ENCODE measurements around the gene ACER3. TPM values are rescaled to one million over a fixed set of nuclear protein-coding genes. Genes with fewer than 3 reads are reported as not detected.

Gene ACER3
- total RNA-seq, 4 donors from 2014 or later, result 11.5 to 29.3 (median 17.9) TPM

DNA sequence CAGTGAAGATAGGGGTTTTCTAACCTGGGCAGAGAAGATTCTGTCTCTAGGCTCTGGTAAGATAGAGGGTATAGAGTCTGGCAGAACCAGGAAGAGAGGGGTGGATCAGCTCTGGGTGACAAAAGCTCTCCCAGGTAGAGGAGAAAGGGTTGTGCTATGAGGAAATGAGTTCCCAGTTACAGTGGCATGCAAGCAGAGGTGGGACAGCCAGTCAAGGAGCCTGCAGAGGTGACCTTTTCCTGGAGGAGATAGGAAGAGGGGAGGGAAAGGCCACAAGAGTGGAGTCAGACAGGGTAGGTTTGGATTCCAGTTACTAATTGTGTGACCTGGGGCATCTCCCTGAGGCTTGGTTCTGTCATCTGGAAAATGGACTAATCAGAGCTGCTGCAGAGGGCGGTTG lies 202.7 kb downstream of the ACER3 start:
- Histone ChIP-seq H3K9me3 (no peaks in the 10 kb centered on the region), H3K4me3 (replicated peaks in 1 of 3) (no peak overlapping the region), H3K27me3 (no peaks in the 10 kb centered on the region), H3K27ac (no peak overlapping the region), H3K36me3 (no peaks in the 10 kb centered on the region), H3K4me1 (peaks cover 4 to 8% of the 10 kb centered on the region in 2 donors)
- no peak for DNase-seq
- intact Hi-C loops (cut with DNase I), result no loop called here
- 94 to 100% methylated on average over 1 of the region's 1 CpG for WGBS, 2 donors
- TF ChIP-seq, protein P1, sequence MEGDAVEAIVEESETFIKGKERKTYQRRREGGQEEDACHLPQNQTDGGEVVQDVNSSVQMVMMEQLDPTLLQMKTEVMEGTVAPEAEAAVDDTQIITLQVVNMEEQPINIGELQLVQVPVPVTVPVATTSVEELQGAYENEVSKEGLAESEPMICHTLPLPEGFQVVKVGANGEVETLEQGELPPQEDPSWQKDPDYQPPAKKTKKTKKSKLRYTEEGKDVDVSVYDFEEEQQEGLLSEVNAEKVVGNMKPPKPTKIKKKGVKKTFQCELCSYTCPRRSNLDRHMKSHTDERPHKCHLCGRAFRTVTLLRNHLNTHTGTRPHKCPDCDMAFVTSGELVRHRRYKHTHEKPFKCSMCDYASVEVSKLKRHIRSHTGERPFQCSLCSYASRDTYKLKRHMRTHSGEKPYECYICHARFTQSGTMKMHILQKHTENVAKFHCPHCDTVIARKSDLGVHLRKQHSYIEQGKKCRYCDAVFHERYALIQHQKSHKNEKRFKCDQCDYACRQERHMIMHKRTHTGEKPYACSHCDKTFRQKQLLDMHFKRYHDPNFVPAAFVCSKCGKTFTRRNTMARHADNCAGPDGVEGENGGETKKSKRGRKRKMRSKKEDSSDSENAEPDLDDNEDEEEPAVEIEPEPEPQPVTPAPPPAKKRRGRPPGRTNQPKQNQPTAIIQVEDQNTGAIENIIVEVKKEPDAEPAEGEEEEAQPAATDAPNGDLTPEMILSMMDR (IDR thresholded peaks at IDR 0.05), result no peak
- no peak for TF ChIP-seq POLR2A (IDR thresholded peaks at IDR 0.05)

DNA sequence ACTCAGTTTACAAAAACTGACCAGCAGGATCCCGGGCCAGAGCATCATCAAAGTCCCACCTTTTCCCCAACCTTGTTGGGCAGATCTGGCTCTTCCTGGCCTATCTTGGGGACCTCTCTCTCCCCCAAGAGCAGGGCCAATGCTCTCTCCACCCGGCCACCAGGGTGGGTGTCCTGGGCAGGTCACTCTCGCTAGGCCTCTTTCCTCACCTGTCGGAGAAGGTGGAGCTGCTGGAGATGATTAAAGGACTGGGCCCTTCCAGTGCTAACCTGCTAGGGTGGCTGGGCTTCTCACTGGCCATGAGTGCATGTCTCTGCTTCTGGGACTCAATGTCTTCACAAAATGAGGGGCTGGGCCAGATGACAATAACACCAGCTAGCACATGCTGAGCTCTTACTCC lies 203.1 kb downstream of the ACER3 start:
- intact Hi-C loops (cut with DNase I), result no loop called here
- no peak overlapping the region for H3K4me3 ChIP-seq (replicated peaks in 1 of 3)
- no peak for DNase-seq

DNA sequence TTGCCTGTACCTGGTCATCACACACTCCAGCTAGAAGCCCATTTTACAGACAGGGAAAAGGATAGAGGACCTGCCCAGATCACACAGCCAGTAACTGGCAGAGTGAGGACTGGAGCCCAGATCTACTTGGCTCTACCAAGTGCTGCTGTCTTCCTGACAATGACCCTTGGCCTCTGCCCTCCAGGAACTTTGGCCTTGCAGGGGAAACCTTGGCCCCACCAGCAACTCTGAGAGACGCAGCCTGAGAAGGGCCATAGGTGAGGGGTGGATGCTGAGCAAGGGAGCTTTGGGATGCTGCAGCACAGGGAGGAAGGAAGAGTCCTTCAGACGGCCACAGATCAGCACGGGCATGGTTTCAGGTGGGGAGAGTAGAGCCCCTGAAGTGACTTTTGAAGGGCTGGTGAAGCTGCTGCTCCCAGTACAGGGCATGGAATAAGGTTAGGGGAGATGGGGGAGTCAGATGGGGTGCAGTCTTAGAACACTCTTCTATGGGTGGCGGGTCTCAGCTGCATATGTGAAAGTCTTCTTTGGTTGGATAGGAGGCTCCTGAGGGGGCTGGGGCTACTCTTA lies 204.0 kb downstream of the ACER3 start:
- intact Hi-C loops (cut with DNase I), result no loop called here
- DNase-seq, result no peak

More for the DNA sequence above, 203.1 kb downstream of the ACER3 start:
- no peaks in the 10 kb centered on the region for H3K9me3 ChIP-seq
- H3K36me3 ChIP-seq, result no peaks in the 10 kb centered on the region
- no peak overlapping the region for H3K27ac ChIP-seq
- no peaks in the 10 kb centered on the region for H3K27me3 ChIP-seq
- peaks cover 4 to 8% of the 10 kb centered on the region in 2 donors for H3K4me1 ChIP-seq
- TF ChIP-seq POLR2A (IDR thresholded peaks at IDR 0.05), result no peak
- TF ChIP-seq, protein P1 (IDR thresholded peaks at IDR 0.05), result no peak
- WGBS, 2 donors, result 90 to 95% methylated on average over 3 to 4 of the region's 4 CpGs

DNA sequence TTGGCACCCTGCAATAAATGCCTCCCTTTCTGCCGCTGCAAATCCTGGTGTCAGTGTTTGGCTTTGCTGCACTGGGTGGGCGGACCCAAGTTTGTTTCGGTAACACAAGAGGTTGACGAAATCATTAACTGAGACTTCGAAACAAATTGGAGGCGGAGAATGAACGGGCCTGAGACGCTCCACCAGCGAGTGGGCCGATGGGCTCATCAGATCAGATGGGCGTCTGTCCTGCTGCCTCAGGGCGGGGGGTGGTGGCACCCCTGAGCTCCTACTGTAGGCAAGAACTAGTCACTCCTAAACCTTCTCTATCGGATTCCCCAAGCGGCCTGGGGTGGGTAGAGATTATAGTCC lies 205.1 kb downstream of the ACER3 start:
- no peaks in the 10 kb centered on the region for H3K36me3 ChIP-seq
- peak overlapping the region; percentile 71 to 90 (median 71) for H3K4me3 ChIP-seq (replicated peaks in 1 of 3)
- H3K4me1 ChIP-seq, result peaks cover 4 to 8% of the 10 kb centered on the region in 2 donors
- peak overlapping the region; percentile 60 to 68 (median 67) for H3K27ac ChIP-seq
- TF ChIP-seq, protein P1 (IDR thresholded peaks at IDR 0.05), result no peak
- peak in 1 of 2 donors; percentile 44 for TF ChIP-seq POLR2A (IDR thresholded peaks at IDR 0.05)
- WGBS, 2 donors, result 11 to 25% methylated on average over 14 of the region's 14 CpGs
- intact Hi-C loops (cut with DNase I), result no loop called here
- H3K9me3 ChIP-seq, result no peaks in the 10 kb centered on the region
- no peaks in the 10 kb centered on the region for H3K27me3 ChIP-seq
- peak; percentile 55 to 63 for DNase-seq

More for the DNA sequence above, 204.0 kb downstream of the ACER3 start:
- no peaks in the 10 kb centered on the region for H3K27me3 ChIP-seq
- no peak for TF ChIP-seq POLR2A (IDR thresholded peaks at IDR 0.05)
- TF ChIP-seq, protein P1 (IDR thresholded peaks at IDR 0.05), result no peak
- no peak overlapping the region for H3K4me3 ChIP-seq (replicated peaks in 1 of 3)
- H3K4me1 ChIP-seq, result peaks cover 4 to 8% of the 10 kb centered on the region in 2 donors
- no peaks in the 10 kb centered on the region for H3K36me3 ChIP-seq
- H3K27ac ChIP-seq, result no peak overlapping the region
- 90% methylated on average over 4 of the region's 4 CpGs for WGBS, 2 donors
- H3K9me3 ChIP-seq, result no peaks in the 10 kb centered on the region

DNA sequence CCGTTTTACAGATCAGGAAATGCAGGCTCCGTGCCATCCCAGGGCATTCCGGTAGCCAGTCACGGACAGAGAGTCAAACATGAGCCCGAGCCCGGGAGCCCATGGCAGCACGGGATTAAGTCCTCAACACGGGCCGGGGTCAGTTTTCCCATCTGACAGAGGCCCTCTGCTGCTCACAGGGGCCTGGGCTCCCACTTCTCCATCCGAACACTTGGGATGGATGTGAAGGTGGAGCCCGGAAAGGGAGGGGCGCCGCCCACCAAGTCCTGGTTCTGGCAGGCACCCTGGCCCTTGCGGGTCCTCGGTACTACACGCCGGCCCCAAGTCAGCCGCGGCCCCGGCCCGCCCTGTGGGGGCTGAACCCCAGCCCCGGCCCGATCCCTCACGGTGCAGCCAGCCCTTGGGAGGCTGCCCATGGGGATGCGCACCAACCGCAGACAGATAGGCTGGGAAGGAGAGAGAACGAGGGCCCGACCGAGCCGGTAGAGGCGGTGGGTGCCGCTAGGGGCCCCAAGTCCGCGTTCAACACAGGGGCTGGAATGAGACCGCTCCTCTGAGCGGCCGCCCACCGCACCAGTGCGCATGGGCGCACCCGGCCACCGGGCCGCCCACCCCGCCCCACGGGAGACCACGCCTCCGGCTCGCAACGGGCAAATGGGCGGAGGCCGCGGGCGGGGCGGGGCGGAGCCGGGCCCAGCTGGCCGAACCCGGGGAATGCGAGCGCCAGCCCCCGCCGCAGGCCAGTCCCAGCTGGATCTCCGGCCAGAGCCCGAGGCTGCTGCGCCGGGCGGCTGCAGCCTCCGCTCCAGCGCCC lies 205.7 kb downstream of the ACER3 start, which contains the start of gene CAPN5:
Gene CAPN5, plus strand, starts transcription at position 743 of the 814 bp plus-strand sequence. CDS start 17,916 bp downstream, outside the sequence.
- WGBS, 2 donors, result 3 to 7% methylated on average over 13 to 17 of the region's 69 CpGs
- Histone ChIP-seq H3K9me3 (no peaks in the 10 kb centered on the region), H3K4me3 (replicated peaks in 1 of 3) (peak within 1 kb of the TSS; percentile 71 to 90 (median 71)), H3K4me1 (peaks cover 4 to 8% of the 10 kb centered on the region in 2 donors), H3K36me3 (no peaks in the 10 kb centered on the region), H3K27ac (peak within 1 kb of the TSS; percentile 60 to 68 (median 67)), H3K27me3 (no peaks in the 10 kb centered on the region)
- TF ChIP-seq, protein P1 (IDR thresholded peaks at IDR 0.05), result peak in 3 of 6 experiments; percentile 21 to 49 (median 27)
- TF ChIP-seq POLR2A (IDR thresholded peaks at IDR 0.05), result peak in 1 of 2 donors; percentile 93
- DNase-seq, result peak; percentile 94
- intact Hi-C loops (cut with DNase I), result no loop called here

Data from thyroid gland (tissue), 4 donors.